Measurements from ENCODE around the gene NUP210L. TPM values are rescaled to one million over a fixed set of nuclear protein-coding genes. Genes with fewer than 3 reads are reported as not detected.

Gene NUP210L
- total RNA-seq, 1 donor from 2014 or later = not detected

- Histone ChIP-seq H3F3A (ENCODE audit: low read depth) (peaks cover 63% of the 10 kb centered on the region), H3K27ac (no peak overlapping the region), H3K4me3 (no peak overlapping the region), H3K79me2 (ENCODE audit: low read depth) (peaks cover 28% of the 10 kb centered on the region), H2AFZ (replicated peaks) (no peak overlapping the region), H3K36me3 (peaks cover 14% of the 10 kb centered on the region), H3K9me3 (ENCODE audit: low read depth) (no peaks in the 10 kb centered on the region), H4K20me1 (ENCODE audit: low read depth) (peaks cover 18% of the 10 kb centered on the region), H3K27me3 (no peaks in the 10 kb centered on the region), H3K4me2 (no peak overlapping the region), H3K9ac (no peak overlapping the region), H3K4me1 (peaks cover 14% of the 10 kb centered on the region)
- Mint-ChIP-seq H3K4me3 (no peak overlapping the region), H3K27ac (no peak overlapping the region), H3K4me1 (peaks cover 16% of the 10 kb centered on the region), H3K9me3 (no peaks in the 10 kb centered on the region), H3K27me3 (ENCODE audit: insufficient read depth, low read depth) (peaks cover 5% of the 10 kb centered on the region), H3K36me3 (peaks cover 27% of the 10 kb centered on the region)
- DNase-seq (ENCODE audit: low spot score) = no peak
- TF ChIP-seq CTCF (IDR thresholded peaks at IDR 0.05) = no peak
- TF ChIP-seq EZH2 (IDR thresholded peaks at IDR 0.05) = no peak
- no peak for TF ChIP-seq EZH2phosphoT487 (IDR thresholded peaks at IDR 0.05)
Measured at GRCh38 chr1:153995640-153996039, 159.2 kb downstream of the NUP210L start.

DNA sequence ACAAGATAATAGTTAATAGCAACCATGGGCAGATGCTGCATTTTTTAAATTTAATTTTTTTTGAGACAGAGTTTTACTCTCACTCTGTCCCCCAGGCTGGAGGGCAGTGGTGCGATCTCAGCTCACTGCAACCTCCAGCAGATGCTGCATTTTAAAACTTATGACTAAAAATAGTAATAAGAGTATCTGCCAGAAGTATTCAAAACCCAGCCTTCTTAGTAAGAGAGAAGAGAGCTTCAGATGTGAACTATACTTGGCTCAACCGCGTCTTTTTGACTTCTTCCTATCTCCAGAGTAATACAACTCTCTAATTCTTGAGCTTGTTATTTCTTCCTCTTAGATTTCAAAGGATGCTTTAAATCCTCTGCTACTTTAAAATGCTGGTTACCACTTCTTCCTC, 159.7 kb downstream of the NUP210L start:
- peaks cover 14% of the 10 kb centered on the region for H3K36me3 ChIP-seq
- H3F3A ChIP-seq (ENCODE audit: low read depth) = peaks cover 63% of the 10 kb centered on the region
- no peak overlapping the region for H3K27ac ChIP-seq
- H2AFZ ChIP-seq (replicated peaks) = no peak overlapping the region
- peaks cover 14% of the 10 kb centered on the region for H3K4me1 ChIP-seq
- H3K4me1 Mint-ChIP-seq = peaks cover 20% of the 10 kb centered on the region
- H3K4me3 Mint-ChIP-seq = no peak overlapping the region
- H3K9me3 ChIP-seq (ENCODE audit: low read depth) = no peaks in the 10 kb centered on the region
- H3K36me3 Mint-ChIP-seq = peaks cover 30% of the 10 kb centered on the region
- H3K9ac ChIP-seq = no peak overlapping the region
- no peaks in the 10 kb centered on the region for H3K9me3 Mint-ChIP-seq
- H3K79me2 ChIP-seq (ENCODE audit: low read depth) = peaks cover 29% of the 10 kb centered on the region
- H3K27me3 ChIP-seq = no peaks in the 10 kb centered on the region
- peaks cover 6% of the 10 kb centered on the region for H3K27me3 Mint-ChIP-seq (ENCODE audit: insufficient read depth, low read depth)
- no peak overlapping the region for H3K4me3 ChIP-seq
- H3K4me2 ChIP-seq = no peak overlapping the region
- peaks cover 18% of the 10 kb centered on the region for H4K20me1 ChIP-seq (ENCODE audit: low read depth)
- no peak for DNase-seq (ENCODE audit: low spot score)
- no peak for TF ChIP-seq EZH2 (IDR thresholded peaks at IDR 0.05)
- TF ChIP-seq EZH2phosphoT487 (IDR thresholded peaks at IDR 0.05) = no peak
- no peak for TF ChIP-seq CTCF (IDR thresholded peaks at IDR 0.05)
- H3K27ac Mint-ChIP-seq = no peak overlapping the region

DNA sequence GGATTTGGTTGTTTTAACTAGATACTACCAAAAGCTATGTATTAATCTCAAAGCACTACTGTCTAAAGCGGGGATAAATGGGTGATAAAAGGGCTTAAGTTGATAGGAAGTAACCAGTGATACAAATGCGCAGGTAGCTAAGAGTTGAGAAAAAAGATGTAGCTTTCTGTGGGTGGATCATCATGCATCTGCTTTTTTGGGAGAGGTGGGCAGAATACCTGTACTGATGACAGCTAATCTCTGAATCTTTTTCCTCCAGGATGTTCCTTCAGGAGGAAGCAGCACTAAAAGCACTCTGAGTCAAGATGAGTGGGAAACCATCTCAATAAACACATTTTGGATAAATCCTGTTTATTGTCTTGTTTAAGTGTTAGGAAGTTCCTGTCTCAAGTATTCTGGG, 163.1 kb downstream of the NUP210L start:
- H3K9me3 ChIP-seq (ENCODE audit: low read depth) = no peaks in the 10 kb centered on the region
- H3K27me3 ChIP-seq = no peaks in the 10 kb centered on the region
- H3K79me2 ChIP-seq (ENCODE audit: low read depth) = peaks cover 29% of the 10 kb centered on the region
- H3K27ac ChIP-seq = peak overlapping the region; percentile 34
- H3F3A ChIP-seq (ENCODE audit: low read depth) = peaks cover 62% of the 10 kb centered on the region
- Mint-ChIP-seq H3K9me3 (no peaks in the 10 kb centered on the region), H3K27ac (no peak overlapping the region), H3K27me3 (ENCODE audit: insufficient read depth, low read depth) (peaks cover 6% of the 10 kb centered on the region), H3K4me1 (peaks cover 23% of the 10 kb centered on the region), H3K4me3 (peak overlapping the region; percentile 98), H3K36me3 (peaks cover 30% of the 10 kb centered on the region)
- no peak overlapping the region for H2AFZ ChIP-seq (replicated peaks)
- peak overlapping the region; percentile 100 for H3K4me2 ChIP-seq
- peak overlapping the region; percentile 87 for H3K9ac ChIP-seq
- peak overlapping the region; percentile 87 for H3K4me3 ChIP-seq
- peaks cover 18% of the 10 kb centered on the region for H4K20me1 ChIP-seq (ENCODE audit: low read depth)
- DNase-seq (ENCODE audit: low spot score) = no peak
- H3K4me1 ChIP-seq = peaks cover 14% of the 10 kb centered on the region
- TF ChIP-seq EZH2 (IDR thresholded peaks at IDR 0.05) (no peak), CTCF (IDR thresholded peaks at IDR 0.05) (no peak), EZH2phosphoT487 (IDR thresholded peaks at IDR 0.05) (no peak)
- H3K36me3 ChIP-seq = peaks cover 14% of the 10 kb centered on the region
